Mesothelial cell of epicardium (in vitro differentiated cells): Measurements from ENCODE around the gene ACTL9. TPM values are rescaled to one million over a fixed set of nuclear protein-coding genes. Genes with fewer than 3 reads are reported as not detected.

Experiments used
- DNase-seq, 2 experiments: peaks; one replicate each; pipeline ENCODE4 v3.0.0; 2021; ENCODE audit warnings: low spot score in 2 of 2; ENCODE audit not compliant: unreplicated experiment in 2 of 2
- H3K27ac Mint-ChIP-seq: 2 replicates; pipeline ENCODE4 v1.8.0; 2021; ENCODE audit warnings: mixed read lengths
- H3K27me3 Mint-ChIP-seq: 2 replicates; pipeline ENCODE4 v1.8.0; 2021; ENCODE audit warnings: low read depth, mixed read lengths
- H3K36me3 Mint-ChIP-seq: 2 replicates; pipeline ENCODE4 v1.8.0; 2021; ENCODE audit warnings: mixed read lengths
- H3K4me1 Mint-ChIP-seq: 2 replicates; pipeline ENCODE4 v1.8.0; 2021; ENCODE audit warnings: mixed read lengths
- H3K4me3 Mint-ChIP-seq: 2 replicates; pipeline ENCODE4 v1.8.0; 2021; ENCODE audit warnings: mild to moderate bottlenecking, moderate library complexity, mixed read lengths
- H3K9me3 Mint-ChIP-seq: 2 replicates; pipeline ENCODE4 v1.8.0; 2021; ENCODE audit warnings: mixed read lengths
- total RNA-seq: library from RNA; stranded (reverse); gene quantifications from 3 replicates; pipeline ENCODE4 v1.2.1, GENCODE V29; 2021
- TF ChIP-seq, protein P1 (sequence below): fragments of 200-600 bp; sonication (generic); IDR thresholded peaks from one replicate; pipeline ENCODE4 v1.5.0; 2021; ENCODE audit warnings: antibody characterized with exemption; ENCODE audit not compliant: unreplicated experiment

The ACTL9 gene
- total RNA-seq, 1 donor from 2014 or later: not detected

DNA sequence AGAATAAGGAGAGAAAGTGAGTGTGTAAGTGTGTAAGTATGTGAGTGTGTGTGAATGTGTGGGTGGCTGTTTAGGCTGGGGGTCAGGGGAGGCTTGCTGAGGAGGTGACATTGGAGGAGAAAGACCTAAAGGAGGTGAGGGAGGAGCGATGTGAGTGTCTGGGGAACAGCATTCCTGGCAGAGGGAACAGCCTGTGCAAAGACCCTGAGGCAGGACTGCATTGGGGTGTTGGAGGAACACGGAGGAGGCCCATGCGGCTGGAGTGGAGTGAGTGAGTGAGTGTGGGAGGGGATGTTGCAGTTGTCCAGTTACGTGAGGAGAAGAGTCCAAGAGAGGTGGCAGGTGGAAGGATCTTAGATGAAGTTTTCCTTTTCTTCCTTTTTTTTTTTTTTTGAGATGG is 36.3 kb downstream of the ACTL9 start:
- no peak overlapping the region for H3K4me3 Mint-ChIP-seq
- H3K27me3 Mint-ChIP-seq: peaks cover 28% of the 10 kb centered on the region
- H3K4me1 Mint-ChIP-seq: no peaks in the 10 kb centered on the region
- H3K9me3 Mint-ChIP-seq: no peaks in the 10 kb centered on the region
- TF ChIP-seq, protein P1, sequence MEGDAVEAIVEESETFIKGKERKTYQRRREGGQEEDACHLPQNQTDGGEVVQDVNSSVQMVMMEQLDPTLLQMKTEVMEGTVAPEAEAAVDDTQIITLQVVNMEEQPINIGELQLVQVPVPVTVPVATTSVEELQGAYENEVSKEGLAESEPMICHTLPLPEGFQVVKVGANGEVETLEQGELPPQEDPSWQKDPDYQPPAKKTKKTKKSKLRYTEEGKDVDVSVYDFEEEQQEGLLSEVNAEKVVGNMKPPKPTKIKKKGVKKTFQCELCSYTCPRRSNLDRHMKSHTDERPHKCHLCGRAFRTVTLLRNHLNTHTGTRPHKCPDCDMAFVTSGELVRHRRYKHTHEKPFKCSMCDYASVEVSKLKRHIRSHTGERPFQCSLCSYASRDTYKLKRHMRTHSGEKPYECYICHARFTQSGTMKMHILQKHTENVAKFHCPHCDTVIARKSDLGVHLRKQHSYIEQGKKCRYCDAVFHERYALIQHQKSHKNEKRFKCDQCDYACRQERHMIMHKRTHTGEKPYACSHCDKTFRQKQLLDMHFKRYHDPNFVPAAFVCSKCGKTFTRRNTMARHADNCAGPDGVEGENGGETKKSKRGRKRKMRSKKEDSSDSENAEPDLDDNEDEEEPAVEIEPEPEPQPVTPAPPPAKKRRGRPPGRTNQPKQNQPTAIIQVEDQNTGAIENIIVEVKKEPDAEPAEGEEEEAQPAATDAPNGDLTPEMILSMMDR: no peak
- H3K36me3 Mint-ChIP-seq: no peaks in the 10 kb centered on the region
- H3K27ac Mint-ChIP-seq: no peak overlapping the region
- DNase-seq: no peak

DNA sequence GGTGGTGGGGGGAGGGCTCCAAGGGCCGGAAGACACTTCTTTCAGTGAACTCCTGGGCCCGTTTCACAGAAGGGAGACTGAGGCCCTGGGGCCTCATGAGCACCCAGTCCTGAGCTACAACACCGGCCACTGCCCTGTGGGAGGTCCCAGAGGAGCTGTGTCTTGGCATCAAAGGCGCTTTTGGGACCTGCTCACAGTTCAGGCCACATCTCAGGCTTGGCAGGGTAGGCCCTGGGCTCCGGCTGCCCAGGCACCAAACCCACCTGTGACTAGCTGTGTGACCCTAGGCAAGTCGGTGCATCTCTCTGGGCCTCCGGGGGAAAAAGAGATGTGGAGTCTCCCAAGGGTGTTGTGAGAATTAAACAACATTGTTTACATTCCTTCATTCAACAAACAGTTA is 38.7 kb downstream of the ACTL9 start:
- Mint-ChIP-seq H3K27me3 (peaks cover 46% of the 10 kb centered on the region), H3K27ac (no peak overlapping the region), H3K4me1 (no peaks in the 10 kb centered on the region), H3K4me3 (no peak overlapping the region), H3K9me3 (no peaks in the 10 kb centered on the region), H3K36me3 (no peaks in the 10 kb centered on the region)
- DNase-seq: no peak
- TF ChIP-seq, protein P1: no peak

DNA sequence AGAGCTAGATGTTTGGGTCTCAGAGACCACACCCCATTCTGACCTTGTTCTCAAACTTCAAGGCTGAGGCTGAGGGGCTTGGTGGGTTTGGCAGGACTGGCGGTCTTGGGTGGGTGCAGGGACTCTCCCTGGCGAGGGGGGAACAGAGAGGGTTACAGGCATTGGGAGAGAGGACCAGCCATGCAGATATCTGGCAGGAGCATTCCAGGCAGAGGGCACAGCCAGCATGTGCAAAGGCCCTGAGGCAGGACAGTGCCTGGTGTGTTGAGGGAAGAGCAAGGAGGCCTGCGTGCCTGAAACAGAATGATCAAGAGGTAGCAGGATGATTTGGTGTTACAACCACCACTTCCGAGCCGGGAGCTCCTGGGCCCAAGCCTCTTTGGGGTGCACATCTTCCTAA is 40.7 kb downstream of the ACTL9 start:
- H3K4me3 Mint-ChIP-seq: no peak overlapping the region
- TF ChIP-seq, protein P1: no peak
- no peaks in the 10 kb centered on the region for H3K9me3 Mint-ChIP-seq
- no peak for DNase-seq
- H3K27ac Mint-ChIP-seq: no peak overlapping the region
- no peaks in the 10 kb centered on the region for H3K4me1 Mint-ChIP-seq
- no peaks in the 10 kb centered on the region for H3K36me3 Mint-ChIP-seq
- H3K27me3 Mint-ChIP-seq: peaks cover 46% of the 10 kb centered on the region

DNA sequence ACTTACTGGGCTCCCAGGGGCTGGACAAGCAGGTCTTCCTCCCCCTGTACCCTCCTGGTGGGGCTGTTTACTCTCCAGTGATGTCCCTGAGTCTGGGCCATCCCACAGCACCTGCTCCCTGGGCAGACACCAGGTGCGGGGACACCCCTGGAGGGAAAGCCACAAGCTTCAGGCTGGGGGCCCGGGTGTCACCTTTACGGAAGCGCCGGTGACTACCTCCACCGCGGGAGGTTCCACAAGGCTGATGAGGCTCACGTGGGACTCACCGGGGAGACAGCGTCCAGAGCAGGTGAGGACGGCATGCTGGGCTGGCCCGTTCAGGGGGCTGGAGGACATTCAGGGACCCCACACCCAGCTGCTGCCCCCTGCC is 43.3 kb downstream of the ACTL9 start:
- Mint-ChIP-seq H3K9me3 (no peaks in the 10 kb centered on the region), H3K36me3 (no peaks in the 10 kb centered on the region), H3K27ac (no peak overlapping the region), H3K27me3 (peaks cover 45% of the 10 kb centered on the region), H3K4me1 (no peaks in the 10 kb centered on the region), H3K4me3 (no peak overlapping the region)
- TF ChIP-seq, protein P1: no peak
- DNase-seq: no peak

DNA sequence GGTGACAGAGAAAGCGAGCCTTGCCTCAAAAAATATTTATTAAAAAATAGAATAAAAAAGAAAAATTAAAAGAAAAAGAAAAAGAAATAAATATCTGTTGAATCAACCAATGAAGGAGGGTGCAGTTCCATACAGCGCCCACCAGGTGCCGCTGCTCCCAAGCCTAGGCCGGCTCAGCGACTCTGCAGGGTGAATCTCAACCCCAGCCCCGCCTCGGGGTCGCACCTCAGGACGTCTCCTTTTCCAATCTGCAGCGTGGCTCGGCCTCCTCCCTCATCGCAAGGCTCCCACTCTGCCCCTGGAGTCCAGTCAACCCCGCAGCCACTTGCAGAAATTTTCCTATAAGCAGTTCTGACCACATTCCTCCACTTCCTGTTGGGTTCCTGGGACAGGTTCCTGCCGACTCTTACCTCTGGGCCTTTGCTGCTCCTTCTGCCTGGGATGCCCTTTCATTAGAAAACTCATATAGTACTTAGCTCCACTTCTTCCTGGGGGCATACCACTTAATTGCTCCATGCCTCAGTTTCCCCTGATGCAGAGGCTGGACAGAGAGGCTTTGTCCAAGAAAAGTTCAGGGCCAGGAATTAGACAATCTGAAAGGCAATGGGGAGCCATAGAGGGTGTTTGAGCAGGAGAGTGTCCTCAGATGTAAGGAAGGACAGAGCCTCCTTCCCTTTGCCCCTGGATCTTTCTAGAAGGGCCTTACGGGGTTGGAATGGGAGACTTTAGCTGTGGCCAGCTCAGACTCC is 43.8 kb downstream of the ACTL9 start:
- peak overlapping the region; percentile 51 for H3K4me3 Mint-ChIP-seq
- peaks cover 42% of the 10 kb centered on the region for H3K27me3 Mint-ChIP-seq
- peak; percentile 63 to 84 for DNase-seq
- H3K4me1 Mint-ChIP-seq: no peaks in the 10 kb centered on the region
- H3K36me3 Mint-ChIP-seq: no peaks in the 10 kb centered on the region
- TF ChIP-seq, protein P1: peak; percentile 100
- no peaks in the 10 kb centered on the region for H3K9me3 Mint-ChIP-seq
- no peak overlapping the region for H3K27ac Mint-ChIP-seq

DNA sequence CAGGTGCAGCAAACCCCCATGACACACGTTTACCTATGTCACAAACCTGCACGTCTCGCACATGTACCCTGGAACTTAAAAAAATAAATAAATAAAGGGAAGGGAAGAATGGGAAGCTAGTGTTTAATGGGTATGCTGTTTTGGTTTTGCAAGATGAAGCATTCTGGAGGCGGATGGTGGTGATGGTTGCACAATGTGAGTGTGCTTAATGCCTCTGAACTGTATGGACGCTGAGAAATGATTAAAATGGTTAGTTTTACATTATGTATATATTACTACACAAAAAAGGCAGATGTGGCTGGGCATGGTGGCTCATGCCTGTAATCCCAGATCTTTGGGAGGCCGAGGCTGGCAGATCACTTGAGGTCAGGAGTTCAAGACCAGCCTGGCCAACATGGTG is 50.4 kb downstream of the ACTL9 start:
- Mint-ChIP-seq H3K9me3 (no peaks in the 10 kb centered on the region), H3K27me3 (peaks cover 17% of the 10 kb centered on the region), H3K27ac (no peak overlapping the region), H3K4me1 (no peaks in the 10 kb centered on the region), H3K4me3 (no peak overlapping the region), H3K36me3 (no peaks in the 10 kb centered on the region)
- no peak for DNase-seq
- TF ChIP-seq, protein P1: no peak
